ENCODE results near the gene DLX6.

Gene DLX6

GRCh38 chr7:97011536-97012364 is 6.4 kb downstream of the DLX6 start:
- no peak for FAIRE-seq

- no peak for FAIRE-seq
Observed at GRCh38 chr7:97012365-97013133, 7.2 kb downstream of the DLX6 start.

- no peak for FAIRE-seq
Observed at GRCh38 chr7:97013134-97013844, 7.9 kb downstream of the DLX6 start.

GRCh38 chr7:97013845-97014134 is 8.4 kb downstream of the DLX6 start:
- no peak for FAIRE-seq

- no peak for FAIRE-seq
Observed at GRCh38 chr7:97014145-97014750, 8.9 kb downstream of the DLX6 start.

GRCh38 chr7:97015279-97015678 is 9.9 kb downstream of the DLX6 start:
- FAIRE-seq = no peak

GRCh38 chr7:97015756-97016380 is 10.5 kb downstream of the DLX6 start:
- FAIRE-seq = no peak

- no peak for FAIRE-seq
Observed at GRCh38 chr7:97016381-97017191, 11.2 kb downstream of the DLX6 start.

- no peak for FAIRE-seq
Observed at GRCh38 chr7:97017192-97018125, 12.1 kb downstream of the DLX6 start.

- no peak for FAIRE-seq
Observed at GRCh38 chr7:97018126-97018601, 12.8 kb downstream of the DLX6 start.

GRCh38 chr7:97018791-97019531 is 13.6 kb downstream of the DLX6 start:
- no peak for FAIRE-seq

- no peak for FAIRE-seq
Observed at GRCh38 chr7:97019710-97020225, 14.4 kb downstream of the DLX6 start.

GRCh38 chr7:97020601-97020995 is 15.2 kb downstream of the DLX6 start:
- FAIRE-seq = no peak

GRCh38 chr7:97020996-97021746 is 15.8 kb downstream of the DLX6 start:
- no peak for FAIRE-seq

GRCh38 chr7:97021747-97022490 is 16.6 kb downstream of the DLX6 start:
- no peak for FAIRE-seq

GRCh38 chr7:97022491-97023306 is 17.3 kb downstream of the DLX6 start:
- FAIRE-seq = no peak
